ENCODE measurements around the gene SOWAHA.

SOWAHA gene

DNA sequence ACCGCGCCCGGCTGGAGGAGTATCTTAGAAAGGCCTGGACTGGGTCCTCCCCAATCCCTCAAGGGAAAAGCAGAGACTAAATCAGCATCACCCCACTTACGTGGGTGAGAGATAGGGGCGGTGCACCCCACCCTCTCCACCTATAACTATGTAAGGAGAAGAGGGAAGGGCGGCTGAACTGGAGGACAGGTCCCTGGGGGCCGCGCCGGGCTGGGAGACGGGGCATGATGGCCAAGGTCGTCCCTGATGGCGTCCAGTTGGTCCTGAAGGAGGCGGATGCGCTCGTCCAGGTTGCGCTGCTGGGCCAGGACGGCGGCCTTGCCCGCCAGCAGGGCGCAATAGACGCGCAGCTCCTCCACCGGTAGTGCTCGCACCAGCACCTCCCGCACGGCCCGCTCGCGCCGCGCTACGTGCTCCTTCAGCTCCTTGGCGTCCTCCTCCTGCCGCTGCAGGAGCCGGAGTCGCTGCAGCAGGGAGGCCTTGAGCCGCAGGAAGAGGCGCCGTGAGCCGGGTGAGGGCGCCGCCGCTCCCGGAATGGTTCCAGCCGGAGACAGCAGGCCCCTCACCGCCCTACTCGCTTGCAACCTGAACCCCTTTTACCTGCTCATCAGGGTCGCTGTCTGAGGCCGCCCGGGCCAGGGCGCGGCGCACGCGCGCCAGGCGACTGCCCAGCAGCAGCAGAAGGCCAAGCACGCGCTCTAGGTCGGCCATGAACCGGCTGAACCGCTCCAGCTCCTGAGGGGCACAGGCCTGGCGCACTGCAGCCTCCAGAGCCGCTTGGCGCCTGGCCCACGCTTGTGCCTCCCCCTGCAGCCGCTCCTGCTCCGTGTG is 9.8 kb downstream of the SOWAHA start:
- peaks cover 19% of the 10 kb centered on the region; the same call in 1 of the 2 replicates for H3K4me1 ChIP-seq (ENCODE audit: insufficient read depth, low read length)
- H3K36me3 ChIP-seq (ENCODE audit: insufficient read depth, low read length), result no peaks in the 10 kb centered on the region
- peak overlapping the region; percentile 50; the same call in 1 of the 2 replicates for H3K9ac ChIP-seq (ENCODE audit: low read depth, low read length)
- H3K9me3 ChIP-seq (ENCODE audit: control insufficient read depth, insufficient read depth, low read length), result no peaks in the 10 kb centered on the region

DNA sequence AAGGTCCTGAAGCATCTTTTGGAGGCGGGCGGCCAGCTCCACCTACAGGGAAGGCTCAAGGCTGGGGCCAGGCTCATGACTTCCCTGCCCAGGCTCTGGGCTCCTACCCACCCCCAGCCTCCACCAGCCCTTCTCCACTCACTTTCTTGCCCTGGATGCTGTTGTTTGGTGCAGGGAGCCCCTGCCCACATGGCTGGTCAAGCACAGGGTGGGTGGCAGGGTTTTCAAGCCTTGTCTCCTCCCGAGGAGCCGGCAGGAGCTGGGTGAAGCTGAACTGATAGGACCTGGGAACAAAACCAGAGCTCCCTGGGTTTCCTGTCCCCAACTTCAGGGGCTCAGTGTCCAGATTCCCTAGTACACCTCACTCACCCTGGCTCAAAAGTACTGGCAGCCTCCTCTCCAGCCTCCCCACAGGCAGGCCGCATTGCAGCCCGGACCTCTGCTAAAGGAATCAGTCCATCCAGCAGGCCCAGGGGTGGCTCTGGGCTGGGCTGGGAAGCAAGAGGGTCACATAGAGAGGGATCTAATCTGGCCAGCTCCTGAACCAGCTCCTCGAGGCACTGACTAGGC is 10.5 kb downstream of the SOWAHA start:
- Histone ChIP-seq H3K36me3 (ENCODE audit: insufficient read depth, low read length) (no peaks in the 10 kb centered on the region), H3K9ac (ENCODE audit: low read depth, low read length) (peak overlapping the region; percentile 50; the same call in 1 of the 2 replicates), H3K4me1 (ENCODE audit: insufficient read depth, low read length) (peaks cover 19% of the 10 kb centered on the region; the same call in 1 of the 2 replicates), H3K9me3 (ENCODE audit: control insufficient read depth, insufficient read depth, low read length) (no peaks in the 10 kb centered on the region)

DNA sequence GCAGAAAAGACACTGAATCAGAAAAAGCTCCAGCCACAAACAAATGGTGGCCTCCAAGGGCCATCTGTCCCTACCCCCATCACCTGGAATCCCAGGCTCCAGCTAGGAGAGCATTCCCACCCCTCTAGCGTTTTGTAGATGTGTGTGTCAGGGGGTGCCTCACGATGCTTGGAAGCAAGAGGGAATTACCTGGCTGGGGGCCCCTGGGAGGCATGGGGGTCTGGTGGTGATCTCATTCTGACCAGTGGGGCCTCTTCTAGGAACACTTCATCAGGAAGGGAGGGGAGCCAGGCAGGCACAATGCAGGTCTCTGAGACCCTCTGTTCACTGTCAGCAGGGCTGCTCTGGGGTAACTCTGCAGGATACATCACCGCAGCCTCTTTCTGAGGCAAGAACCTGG is 11.3 kb downstream of the SOWAHA start:
- no peaks in the 10 kb centered on the region for H3K36me3 ChIP-seq (ENCODE audit: insufficient read depth, low read length)
- H3K4me1 ChIP-seq (ENCODE audit: insufficient read depth, low read length), result peaks cover 19% of the 10 kb centered on the region; the same call in 1 of the 2 replicates
- H3K9me3 ChIP-seq (ENCODE audit: control insufficient read depth, insufficient read depth, low read length), result no peaks in the 10 kb centered on the region
- H3K9ac ChIP-seq (ENCODE audit: low read depth, low read length), result no peak overlapping the region

DNA sequence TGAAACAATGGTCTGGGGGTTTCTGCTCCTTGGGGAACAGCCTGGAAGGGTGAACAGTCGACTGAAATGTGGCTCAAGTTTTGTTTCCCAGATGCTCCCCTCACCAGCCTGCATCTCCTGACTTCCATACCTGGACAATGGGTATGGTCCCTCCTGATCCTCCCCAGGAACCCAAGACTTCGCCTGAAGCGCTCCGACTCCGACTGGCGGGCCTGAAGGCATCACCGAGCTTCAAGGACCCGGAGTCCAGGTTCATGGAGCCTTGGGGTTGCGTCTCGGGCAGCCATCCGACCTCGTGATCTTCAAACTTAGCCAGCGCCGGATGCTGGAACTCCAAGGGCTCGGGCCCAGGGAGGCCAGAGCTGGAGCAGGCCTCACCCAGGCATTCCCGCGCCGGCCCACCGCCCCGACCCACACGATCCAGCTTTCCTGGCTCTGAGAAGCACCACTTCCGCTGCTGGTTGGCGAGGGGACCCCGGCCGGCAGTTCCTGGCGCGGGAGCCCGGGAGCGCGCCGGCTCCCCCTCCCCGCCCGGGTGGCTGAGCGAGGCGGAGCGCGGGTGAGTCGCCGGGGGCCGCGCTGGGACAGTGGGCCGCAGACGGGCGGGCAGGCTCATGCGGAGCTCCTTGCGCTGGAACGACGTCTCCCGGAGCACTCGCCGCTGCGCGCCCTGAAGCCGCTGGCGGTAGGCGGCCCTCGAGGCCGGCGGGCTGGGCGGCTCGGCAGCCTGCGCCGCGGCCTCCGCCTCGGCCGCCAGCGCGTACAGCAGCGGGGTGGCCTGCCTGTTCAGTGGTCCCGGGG is 12.1 kb downstream of the SOWAHA start:
- H3K4me1 ChIP-seq (ENCODE audit: insufficient read depth, low read length), result peaks cover 19% of the 10 kb centered on the region; the same call in 1 of the 2 replicates
- peak overlapping the region; percentile 58 for H3K9ac ChIP-seq (ENCODE audit: low read depth, low read length)
- no peaks in the 10 kb centered on the region for H3K9me3 ChIP-seq (ENCODE audit: control insufficient read depth, insufficient read depth, low read length)
- no peaks in the 10 kb centered on the region for H3K36me3 ChIP-seq (ENCODE audit: insufficient read depth, low read length)

DNA sequence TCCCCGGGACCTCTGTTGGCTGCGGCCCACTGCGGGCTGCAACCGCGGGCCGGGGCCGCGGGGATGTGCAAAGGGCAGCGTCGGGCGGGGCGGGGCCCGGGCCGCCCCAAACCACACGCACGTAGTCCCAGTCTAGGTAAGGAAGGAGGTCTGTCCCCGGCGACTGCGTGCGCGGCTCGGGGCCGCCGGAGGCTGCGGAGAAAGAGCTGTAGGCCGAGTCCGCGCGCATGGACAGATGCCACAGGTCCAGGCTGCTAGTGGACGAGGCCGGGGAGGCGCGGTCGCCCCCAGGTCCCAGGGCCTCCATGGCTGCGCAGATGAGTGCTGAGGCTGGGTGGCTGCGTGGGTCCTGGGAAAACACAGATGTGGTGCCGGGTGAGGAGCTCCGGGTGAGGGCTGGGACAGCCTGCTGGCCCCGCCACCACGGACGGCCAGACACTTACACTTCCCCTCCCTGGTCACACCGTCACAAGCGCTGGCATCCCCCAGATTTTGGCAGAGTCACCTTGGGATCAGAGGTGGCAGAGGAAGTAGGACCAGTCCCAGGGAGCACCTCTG is 12.8 kb downstream of the SOWAHA start:
- H3K36me3 ChIP-seq (ENCODE audit: insufficient read depth, low read length), result no peaks in the 10 kb centered on the region
- no peaks in the 10 kb centered on the region for H3K9me3 ChIP-seq (ENCODE audit: control insufficient read depth, insufficient read depth, low read length)
- peaks cover 19% of the 10 kb centered on the region; the same call in 1 of the 2 replicates for H3K4me1 ChIP-seq (ENCODE audit: insufficient read depth, low read length)
- H3K9ac ChIP-seq (ENCODE audit: low read depth, low read length), result peak overlapping the region; percentile 58

DNA sequence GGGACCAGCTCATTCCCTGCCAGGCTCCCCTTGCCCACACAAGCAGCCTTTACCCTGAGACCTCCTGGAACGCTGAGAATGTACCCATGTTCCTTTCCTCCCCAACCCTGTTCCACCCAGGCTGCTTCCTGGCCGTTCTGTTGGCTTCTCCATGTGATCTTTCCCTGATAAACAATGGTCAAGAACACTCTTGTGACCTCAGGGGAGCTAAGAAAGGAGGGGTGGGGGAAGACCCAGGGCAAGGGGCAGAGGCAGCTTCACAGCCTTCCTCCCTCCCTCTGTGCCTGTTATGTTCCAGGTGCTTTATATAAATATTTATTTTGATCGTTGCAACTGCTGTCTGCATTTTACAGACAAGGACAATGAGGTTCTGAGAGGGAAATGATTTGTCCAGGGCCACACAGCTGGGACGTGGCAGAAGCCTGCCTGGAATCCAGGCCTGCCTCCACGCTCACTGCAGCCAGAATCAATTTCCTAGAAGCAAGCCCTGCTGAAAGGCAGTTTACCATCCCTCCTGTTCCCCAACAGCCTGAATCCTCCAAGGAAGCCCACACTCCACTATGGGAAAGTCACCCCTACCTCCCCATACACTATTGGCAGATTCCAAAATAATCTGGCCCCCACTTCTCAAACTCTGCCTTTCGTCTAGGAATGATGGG is 13.5 kb downstream of the SOWAHA start:
- Histone ChIP-seq H3K36me3 (ENCODE audit: insufficient read depth, low read length) (no peaks in the 10 kb centered on the region), H3K4me1 (ENCODE audit: insufficient read depth, low read length) (peaks cover 19% of the 10 kb centered on the region; the same call in 1 of the 2 replicates), H3K9ac (ENCODE audit: low read depth, low read length) (peak overlapping the region; percentile 58; the same call in 1 of the 2 replicates), H3K9me3 (ENCODE audit: control insufficient read depth, insufficient read depth, low read length) (no peaks in the 10 kb centered on the region)

DNA sequence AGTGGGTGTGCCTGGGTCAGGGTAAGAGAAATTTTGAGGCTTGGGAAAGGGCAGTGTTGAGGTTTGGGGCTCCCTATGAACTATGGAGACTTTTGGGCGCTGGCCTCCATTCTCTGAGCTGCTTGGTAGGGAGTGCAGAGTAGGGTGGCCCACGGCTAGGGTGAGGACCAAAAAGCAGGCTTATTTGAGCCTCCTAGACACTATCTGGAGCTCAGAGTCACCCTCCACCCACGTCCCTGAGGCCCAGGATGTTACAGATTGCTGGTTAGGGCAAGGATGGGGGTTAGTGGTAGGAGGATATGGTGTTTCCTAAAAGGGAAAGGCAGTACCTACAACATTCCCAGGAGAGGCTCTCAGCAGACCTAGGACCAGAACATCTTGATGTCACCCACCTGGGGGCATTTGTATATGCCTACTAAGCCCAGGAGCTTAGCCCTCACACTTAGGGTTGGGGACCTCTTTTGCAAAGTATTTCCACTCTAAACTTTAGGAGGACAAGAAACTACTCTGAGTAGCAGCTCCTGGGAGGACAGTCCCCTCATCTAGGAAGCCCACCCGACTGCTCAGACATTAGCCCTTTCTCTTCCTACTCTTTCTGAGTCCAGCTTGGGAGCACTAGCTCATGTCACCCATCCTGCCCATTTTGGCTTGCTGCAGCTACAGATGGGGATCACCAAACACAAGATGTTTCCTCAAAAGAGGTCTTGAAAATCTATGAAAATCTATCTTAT is 15.0 kb downstream of the SOWAHA start:
- no peaks in the 10 kb centered on the region for H3K9me3 ChIP-seq (ENCODE audit: control insufficient read depth, insufficient read depth, low read length)
- H3K9ac ChIP-seq (ENCODE audit: low read depth, low read length), result no peak overlapping the region
- peaks cover 19% of the 10 kb centered on the region; the same call in 1 of the 2 replicates for H3K4me1 ChIP-seq (ENCODE audit: insufficient read depth, low read length)
- H3K36me3 ChIP-seq (ENCODE audit: insufficient read depth, low read length), result no peaks in the 10 kb centered on the region

DNA sequence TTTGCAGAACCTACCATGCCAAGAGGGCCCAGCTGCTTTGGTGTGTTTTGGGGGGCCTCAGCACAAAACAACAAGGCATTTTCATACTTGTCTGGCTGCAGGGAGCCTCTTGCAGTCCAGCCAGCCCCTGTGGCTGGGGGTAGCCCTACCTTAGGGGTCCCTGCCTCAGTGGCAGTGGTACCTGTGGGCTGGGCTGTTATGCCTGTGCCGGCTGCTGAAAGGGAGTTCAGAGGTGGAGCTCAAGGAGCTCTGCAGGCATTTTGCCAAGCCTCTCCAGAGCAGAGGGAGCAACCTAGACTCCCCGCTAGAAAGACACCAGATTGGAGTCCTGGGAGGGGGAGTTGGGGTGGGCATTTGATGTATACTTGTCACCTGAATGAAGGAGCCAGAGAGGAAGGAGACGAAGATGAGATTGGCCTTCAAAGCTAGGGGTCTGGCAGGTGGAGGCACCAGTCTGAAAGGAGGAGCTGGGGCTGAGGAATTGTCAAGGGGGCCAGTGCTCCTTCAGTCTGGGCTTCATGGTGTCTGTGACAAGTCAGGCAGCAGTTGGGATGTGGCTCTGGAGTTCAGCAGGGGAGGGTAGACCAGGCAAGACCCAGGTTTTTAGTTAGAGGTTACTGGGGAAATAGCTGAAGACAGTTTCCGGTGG is 15.9 kb downstream of the SOWAHA start:
- H3K9ac ChIP-seq (ENCODE audit: low read depth, low read length), result no peak overlapping the region
- H3K4me1 ChIP-seq (ENCODE audit: insufficient read depth, low read length), result peaks cover 13% of the 10 kb centered on the region; the same call in 1 of the 2 replicates
- H3K9me3 ChIP-seq (ENCODE audit: control insufficient read depth, insufficient read depth, low read length), result no peaks in the 10 kb centered on the region
- H3K36me3 ChIP-seq (ENCODE audit: insufficient read depth, low read length), result no peaks in the 10 kb centered on the region

DNA sequence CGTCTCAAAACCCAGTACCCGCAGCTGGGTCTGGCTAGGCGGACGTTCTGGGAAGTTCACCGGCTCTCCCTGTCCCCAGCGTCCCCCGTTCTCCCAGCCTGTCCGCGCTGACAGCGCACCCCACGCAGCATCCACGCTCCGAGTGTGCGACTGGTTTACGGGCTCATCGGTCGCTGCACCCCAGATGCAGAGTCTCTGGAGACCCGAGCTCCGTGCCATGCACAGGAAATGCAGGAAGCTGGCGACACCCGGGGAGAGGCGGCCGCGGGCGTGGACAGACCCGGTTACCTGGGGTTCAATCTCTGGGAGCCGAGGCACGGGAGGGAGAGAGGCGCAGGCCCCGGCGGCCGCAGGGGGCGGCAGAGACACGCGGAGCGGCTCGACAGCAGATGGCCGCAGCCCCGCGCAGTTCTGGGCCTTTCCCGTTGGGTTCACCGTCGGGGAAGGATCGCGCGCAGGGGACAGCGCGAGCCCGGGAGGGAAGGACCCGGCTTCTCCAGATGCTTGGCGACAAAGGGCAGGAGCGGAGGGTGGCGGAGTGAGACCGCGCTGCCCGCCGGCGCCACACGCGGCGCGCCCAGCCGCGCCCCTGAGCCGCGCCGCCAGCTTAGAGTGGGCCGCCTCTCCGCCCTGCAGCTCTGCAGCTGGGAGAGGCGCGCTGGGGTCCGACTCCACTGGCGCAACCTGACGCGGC is 16.8 kb downstream of the SOWAHA start:
- peaks cover 9% of the 10 kb centered on the region; the same call in 1 of the 2 replicates for H3K4me1 ChIP-seq (ENCODE audit: insufficient read depth, low read length)
- peak overlapping the region; percentile 86 for H3K9ac ChIP-seq (ENCODE audit: low read depth, low read length)
- no peaks in the 10 kb centered on the region for H3K9me3 ChIP-seq (ENCODE audit: control insufficient read depth, insufficient read depth, low read length)
- H3K36me3 ChIP-seq (ENCODE audit: insufficient read depth, low read length), result no peaks in the 10 kb centered on the region

DNA sequence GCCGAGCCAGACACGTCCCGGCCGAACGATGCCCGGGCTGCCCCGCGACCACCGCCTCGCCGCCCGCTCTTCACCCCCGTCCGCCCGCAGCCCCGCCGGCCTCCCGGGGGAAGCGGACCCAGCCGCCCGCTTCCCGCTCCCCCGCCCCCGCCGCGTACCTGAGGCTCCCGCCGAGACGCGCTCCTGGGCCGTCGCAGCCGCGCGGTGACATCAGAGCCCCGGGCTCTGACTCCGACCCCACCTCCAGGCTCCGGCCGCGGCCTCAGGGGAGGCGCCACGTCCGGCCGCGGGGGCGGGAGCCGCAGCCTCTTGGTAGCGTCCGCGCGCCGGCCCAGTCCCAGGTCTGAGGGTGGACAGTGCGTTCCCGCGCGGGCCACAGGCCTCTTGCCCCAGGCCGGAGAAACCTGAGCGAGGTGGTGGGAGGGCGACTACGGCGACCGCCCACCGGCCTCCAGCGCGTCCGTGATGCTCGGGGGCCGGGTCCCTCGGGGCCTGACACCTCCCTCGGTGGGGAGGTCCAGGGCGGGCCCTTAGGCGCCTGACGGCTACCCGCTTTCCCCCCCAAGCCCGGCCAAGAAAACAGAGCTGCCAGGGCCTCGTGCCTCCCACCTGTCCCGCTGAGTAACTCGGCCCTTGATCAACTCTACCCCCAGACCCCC is 17.5 kb downstream of the SOWAHA start, which contains the start of gene SHROOM1:
Gene SHROOM1, minus strand, starts transcription at position 212 of the 659 bp plus-strand sequence. CDS start 4,507 bp downstream, outside the sequence.
- peak within 1 kb of the TSS; percentile 86 for H3K9ac ChIP-seq (ENCODE audit: low read depth, low read length)
- peaks cover 7% of the 10 kb centered on the region; the same call in 1 of the 2 replicates for H3K4me1 ChIP-seq (ENCODE audit: insufficient read depth, low read length)
- no peaks in the 10 kb centered on the region for H3K36me3 ChIP-seq (ENCODE audit: insufficient read depth, low read length)
- no peaks in the 10 kb centered on the region for H3K9me3 ChIP-seq (ENCODE audit: control insufficient read depth, insufficient read depth, low read length)

DNA sequence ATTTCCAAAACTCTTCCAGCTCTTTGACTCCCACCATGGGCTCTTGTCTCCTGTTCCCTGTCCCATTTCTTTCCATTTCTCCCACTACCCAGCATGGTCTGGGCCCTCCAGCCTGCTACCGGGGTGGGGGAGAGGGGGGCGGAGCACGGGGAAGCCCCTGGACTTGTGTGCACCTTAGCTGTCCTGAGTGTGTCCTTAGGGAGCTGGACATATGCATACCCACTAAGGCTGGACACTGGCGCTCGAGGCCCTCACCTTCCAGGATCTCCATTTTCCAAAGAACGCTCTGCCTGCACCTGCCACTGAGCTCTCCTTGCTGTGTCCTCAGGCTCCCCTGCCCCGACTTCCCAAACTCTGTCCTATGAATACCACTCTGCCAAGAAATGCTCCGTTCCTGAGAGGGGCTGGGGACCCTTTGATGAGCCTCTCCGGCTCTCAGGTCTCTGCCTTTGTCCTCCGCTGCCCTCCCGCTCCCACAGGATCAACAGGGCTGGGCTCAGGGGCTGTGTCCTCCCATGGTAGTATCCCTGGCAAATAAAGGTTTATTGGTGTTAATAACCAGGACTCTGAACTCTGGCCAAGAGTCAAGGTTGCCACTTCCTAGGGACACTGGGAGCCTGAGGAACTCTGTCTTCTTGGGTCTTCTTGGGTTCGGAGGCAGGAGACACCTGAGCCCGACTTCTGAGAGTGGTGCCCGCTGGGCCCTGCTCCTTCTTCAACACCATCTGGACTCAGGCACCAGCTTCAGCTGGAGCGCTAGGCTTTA is 18.2 kb downstream of the SOWAHA start:
- H3K4me1 ChIP-seq (ENCODE audit: insufficient read depth, low read length), result peaks cover 5% of the 10 kb centered on the region; the same call in 1 of the 2 replicates
- H3K9me3 ChIP-seq (ENCODE audit: control insufficient read depth, insufficient read depth, low read length), result no peaks in the 10 kb centered on the region
- no peaks in the 10 kb centered on the region for H3K36me3 ChIP-seq (ENCODE audit: insufficient read depth, low read length)
- H3K9ac ChIP-seq (ENCODE audit: low read depth, low read length), result peak overlapping the region; percentile 86
